Neuronal stem cell (in vitro differentiated cells): ENCODE measurements around the gene SHISA9.

ENCODE experiments used
- DNase-seq: peaks from one replicate; pipeline ENCODE4 v3.0.0-alpha.2; 2013; ENCODE audit warnings: low spot score
- H2AFZ ChIP-seq: one replicate; pipeline ENCODE4 v1.6.1; 2013; ENCODE audit warnings: mild to moderate bottlenecking, low read length, inconsistent platforms
- H2AK5ac ChIP-seq: 2 replicates; pipeline ENCODE4 v1.6.1; 2013; ENCODE audit warnings: low read depth, mild to moderate bottlenecking, inconsistent platforms, low read length, moderate library complexity, mixed read lengths
- H2BK120ac ChIP-seq: 2 replicates; pipeline ENCODE4 v1.6.1; 2013; ENCODE audit warnings: low read depth, mild to moderate bottlenecking, inconsistent platforms, low read length, moderate library complexity, mixed read lengths
- H2BK12ac ChIP-seq: one replicate; pipeline ENCODE4 v1.6.1; 2013; ENCODE audit warnings: low read length, inconsistent platforms
- H2BK15ac ChIP-seq: 2 replicates; pipeline ENCODE4 v1.6.1; 2013; ENCODE audit warnings: mild to moderate bottlenecking, low read length, inconsistent platforms, mixed read lengths
- H2BK5ac ChIP-seq: one replicate; pipeline ENCODE4 v1.6.1; 2013; ENCODE audit warnings: inconsistent platforms, mild to moderate bottlenecking, low read length, moderate library complexity
- H3K14ac ChIP-seq: one replicate; pipeline ENCODE4 v1.6.1; 2013; ENCODE audit warnings: low read length, inconsistent platforms
- H3K18ac ChIP-seq: 2 replicates; pipeline ENCODE4 v1.6.1; 2013; ENCODE audit warnings: low read length, inconsistent platforms
- H3K23ac ChIP-seq: 2 replicates; pipeline ENCODE4 v1.6.1; 2013; ENCODE audit warnings: low read depth, mild to moderate bottlenecking, mixed read lengths, low read length, inconsistent platforms; ENCODE audit not compliant: poor library complexity
- H3K27ac ChIP-seq: replicated peaks from 3 replicates; pipeline ENCODE4 v1.5.1; 2013; ENCODE audit warnings: low read length, inconsistent platforms
- H3K27me3 ChIP-seq, 3 experiments: 2 replicates each; pipeline ENCODE4 v1.6.1; 2013; ENCODE audit warnings: low read length in 3 of 3, mild to moderate bottlenecking in 2 of 3, inconsistent platforms in 1 of 3, low read depth in 1 of 3, mixed read lengths in 1 of 3, moderate library complexity in 1 of 3; ENCODE audit not compliant: control insufficient read depth in 3 of 3, insufficient read depth in 3 of 3
- H3K36me3 ChIP-seq, 2 donors: replicated peaks in 1 of 2; 2 replicates each; pipeline ENCODE4 v1.6.1; 2013; ENCODE audit warnings: low read length in 2 of 2; ENCODE audit not compliant: control insufficient read depth in 2 of 2, insufficient read depth in 2 of 2
- H3K4ac ChIP-seq: 2 replicates; pipeline ENCODE4 v1.6.1; 2013; ENCODE audit warnings: inconsistent platforms, mild to moderate bottlenecking, low read length, moderate library complexity
- H3K4me1 ChIP-seq, 2 donors: 1 replicate in 1 of 2; 2 replicates in 1 of 2; pipeline ENCODE4 v1.6.1; 2013; ENCODE audit warnings: low read length in 2 of 2, low read depth in 1 of 2; ENCODE audit not compliant: control insufficient read depth in 2 of 2, insufficient read depth in 1 of 2
- H3K4me2 ChIP-seq: one replicate; pipeline ENCODE4 v1.6.1; 2013; ENCODE audit warnings: mild to moderate bottlenecking, low read length, inconsistent platforms; ENCODE audit not compliant: insufficient read depth, poor library complexity, severe bottlenecking
- H3K4me3 ChIP-seq, 2 donors: 2 replicates each; pipeline ENCODE4 v1.5.1; 2013; ENCODE audit warnings: low read length in 2 of 2, mild to moderate bottlenecking in 2 of 2, inconsistent platforms in 1 of 2, moderate library complexity in 1 of 2
- H3K79me1 ChIP-seq: one replicate; pipeline ENCODE4 v1.6.1; 2013; ENCODE audit warnings: low read depth, mild to moderate bottlenecking, inconsistent platforms, low read length, moderate library complexity
- H3K9ac ChIP-seq: one replicate; pipeline ENCODE4 v1.6.1; 2013; ENCODE audit warnings: mild to moderate bottlenecking, low read depth, low read length, inconsistent platforms; ENCODE audit not compliant: poor library complexity
- H3K9me3 ChIP-seq, 2 donors: replicated peaks in 1 of 2; 2 replicates each; pipeline versions ENCODE3 to v1.6.1; 2013; ENCODE audit warnings: low read length in 2 of 2, mild to moderate bottlenecking in 2 of 2, inconsistent platforms in 1 of 2, low read depth in 1 of 2, mixed read lengths in 1 of 2, moderate library complexity in 1 of 2; ENCODE audit not compliant: control insufficient read depth in 2 of 2, insufficient read depth in 1 of 2
- H4K8ac ChIP-seq: one replicate; pipeline ENCODE4 v1.6.1; 2013; ENCODE audit warnings: low read depth, mild to moderate bottlenecking, inconsistent platforms, low read length, moderate library complexity
- H4K91ac ChIP-seq: one replicate; pipeline ENCODE4 v1.6.1; 2013; ENCODE audit warnings: low read length, low read depth, mild to moderate bottlenecking, inconsistent platforms; ENCODE audit not compliant: poor library complexity
- WGBS, 2 donors: extraction: QIAGEN DNeasy Blood & Tissue Kit; methylation state at CpG; one replicate each; pipeline ENCODE4 v1.1.7; 2013; ENCODE audit warnings: missing lambda C conversion rate in 2 of 2, mixed read lengths in 1 of 2; ENCODE audit not compliant: insufficient read length in 2 of 2, insufficient replicate concordance in 1 of 2; ENCODE audit errors: extremely low coverage in 2 of 2; 5-methylcytosine and 5-hydroxymethylcytosine counted together

The SHISA9 gene

GRCh38 chr16:13052431-13052830 lies 151.0 kb downstream of the SHISA9 start:
- Histone ChIP-seq H2AFZ (no peak overlapping the region), H2BK12ac (no peak overlapping the region), H2BK15ac (no peak overlapping the region), H3K79me1 (no peaks in the 10 kb centered on the region), H2BK5ac (no peak overlapping the region), H3K9me3 (peaks cover 0 to 4% of the 10 kb centered on the region in 2 donors), H3K4ac (no peak overlapping the region), H3K27ac (no peak overlapping the region), H3K9ac (no peak overlapping the region), H3K27me3 (peaks cover 0 to 2% (median 0%) of the 10 kb centered on the region in 3 experiments), H3K23ac (no peak overlapping the region), H2BK120ac (no peak overlapping the region), H3K4me3 (no peak overlapping the region), H4K8ac (no peak overlapping the region), H3K36me3 (no peaks in the 10 kb centered on the region), H3K18ac (no peak overlapping the region), H3K4me1 (peaks cover 0 to 7% of the 10 kb centered on the region in 2 donors), H4K91ac (no peak overlapping the region), H3K14ac (no peak overlapping the region), H3K4me2 (no peak overlapping the region), H2AK5ac (no peak overlapping the region)
- no CpG with 5 or more reads among the region's 1 CpG for WGBS, 2 donors
- DNase-seq: no peak

- Histone ChIP-seq H3K9ac (no peak overlapping the region), H3K4ac (no peak overlapping the region), H3K14ac (no peak overlapping the region), H3K9me3 (no peaks in the 10 kb centered on the region), H3K4me3 (no peak overlapping the region), H3K18ac (no peak overlapping the region), H3K27ac (no peak overlapping the region), H3K36me3 (no peaks in the 10 kb centered on the region), H3K4me2 (no peak overlapping the region), H3K27me3 (no peaks in the 10 kb centered on the region), H2BK15ac (no peak overlapping the region), H3K4me1 (peaks cover 0 to 7% of the 10 kb centered on the region in 2 donors), H2AK5ac (no peak overlapping the region), H4K8ac (no peak overlapping the region), H4K91ac (no peak overlapping the region), H3K23ac (no peak overlapping the region), H2BK12ac (no peak overlapping the region), H2BK120ac (no peak overlapping the region), H2AFZ (no peak overlapping the region), H3K79me1 (no peaks in the 10 kb centered on the region), H2BK5ac (no peak overlapping the region)
- WGBS, 2 donors: no CpG with 5 or more reads among the region's 3 CpGs
- no peak for DNase-seq
Measured at GRCh38 chr16:13055480-13055879, 154.1 kb downstream of the SHISA9 start.

- no peaks in the 10 kb centered on the region for H3K9me3 ChIP-seq
- no peak overlapping the region for H2BK15ac ChIP-seq
- no peak overlapping the region for H3K27ac ChIP-seq
- no peak overlapping the region for H2BK120ac ChIP-seq
- no peaks in the 10 kb centered on the region for H3K27me3 ChIP-seq
- H3K79me1 ChIP-seq: no peaks in the 10 kb centered on the region
- no peak overlapping the region for H3K4ac ChIP-seq
- no peak overlapping the region for H3K18ac ChIP-seq
- H3K4me1 ChIP-seq: peaks cover 0 to 9% of the 10 kb centered on the region in 2 donors
- H3K14ac ChIP-seq: no peak overlapping the region
- no peak for DNase-seq
- no peaks in the 10 kb centered on the region for H3K36me3 ChIP-seq
- no peak overlapping the region for H2BK5ac ChIP-seq
- H2BK12ac ChIP-seq: no peak overlapping the region
- no peak overlapping the region for H4K91ac ChIP-seq
- H3K4me3 ChIP-seq: no peak overlapping the region
- no peak overlapping the region for H4K8ac ChIP-seq
- H3K9ac ChIP-seq: no peak overlapping the region
- no peak overlapping the region for H2AK5ac ChIP-seq
- WGBS, 2 donors: no CpG with 5 or more reads among the region's 5 CpGs
- no peak overlapping the region for H3K4me2 ChIP-seq
- H2AFZ ChIP-seq: no peak overlapping the region
- H3K23ac ChIP-seq: no peak overlapping the region
Measured at GRCh38 chr16:13056607-13057006, 155.2 kb downstream of the SHISA9 start.

- no peak overlapping the region for H3K4me2 ChIP-seq
- no peak overlapping the region for H2AFZ ChIP-seq
- no peak overlapping the region for H3K4me3 ChIP-seq
- H2BK5ac ChIP-seq: no peak overlapping the region
- H3K27me3 ChIP-seq: no peaks in the 10 kb centered on the region
- H3K9me3 ChIP-seq: no peaks in the 10 kb centered on the region
- H3K23ac ChIP-seq: no peak overlapping the region
- no peak overlapping the region for H3K18ac ChIP-seq
- H3K4me1 ChIP-seq: peaks cover 0 to 13% of the 10 kb centered on the region in 2 donors
- H2BK12ac ChIP-seq: no peak overlapping the region
- no peak overlapping the region for H4K91ac ChIP-seq
- no peak overlapping the region for H3K9ac ChIP-seq
- H2BK15ac ChIP-seq: no peak overlapping the region
- no peaks in the 10 kb centered on the region for H3K36me3 ChIP-seq
- no peak overlapping the region for H3K14ac ChIP-seq
- H3K4ac ChIP-seq: no peak overlapping the region
- no peak for DNase-seq
- WGBS, 2 donors: no CpG with 5 or more reads among the region's 13 CpGs
- no peak overlapping the region for H4K8ac ChIP-seq
- H3K27ac ChIP-seq: no peak overlapping the region
- H2AK5ac ChIP-seq: no peak overlapping the region
- no peak overlapping the region for H2BK120ac ChIP-seq
- no peaks in the 10 kb centered on the region for H3K79me1 ChIP-seq
Measured at GRCh38 chr16:13060932-13061331, 159.5 kb downstream of the SHISA9 start.
